Measurements from ENCODE around the gene MRPL17.

Gene MRPL17

GRCh38 chr11:6648501-6648900 lies 34.6 kb downstream of the MRPL17 start:
- peaks cover 0 to 3% (median 0%) of the 10 kb centered on the region in 5 donors for H3K27me3 ChIP-seq (ENCODE audit: control insufficient read depth in 5 of 5, insufficient read depth in 4 of 5, low read length in 5 of 5)
- H3K9me3 ChIP-seq (ENCODE audit: control insufficient read depth in 5 of 5, low read length in 5 of 5) = no peaks in the 10 kb centered on the region
- H3K9ac ChIP-seq (ENCODE audit: low read length in 5 of 5) = no peak overlapping the region
- peak overlapping the region; percentile 80 for H3K27ac ChIP-seq (ENCODE audit: low read depth, low read length)
- peaks cover 9 to 64% (median 30%) of the 10 kb centered on the region in 5 donors for H3K4me1 ChIP-seq (ENCODE audit: control insufficient read depth in 5 of 5, insufficient read depth in 5 of 5, low read length in 5 of 5)
- peaks cover 0 to 5% (median 0%) of the 10 kb centered on the region in 5 donors for H3K36me3 ChIP-seq (ENCODE audit: control insufficient read depth in 5 of 5, insufficient read depth in 5 of 5, low read length in 5 of 5)
- H3K4me3 ChIP-seq (ENCODE audit: low read depth in 1 of 5, low read length in 5 of 5) = no peak overlapping the region

DNA sequence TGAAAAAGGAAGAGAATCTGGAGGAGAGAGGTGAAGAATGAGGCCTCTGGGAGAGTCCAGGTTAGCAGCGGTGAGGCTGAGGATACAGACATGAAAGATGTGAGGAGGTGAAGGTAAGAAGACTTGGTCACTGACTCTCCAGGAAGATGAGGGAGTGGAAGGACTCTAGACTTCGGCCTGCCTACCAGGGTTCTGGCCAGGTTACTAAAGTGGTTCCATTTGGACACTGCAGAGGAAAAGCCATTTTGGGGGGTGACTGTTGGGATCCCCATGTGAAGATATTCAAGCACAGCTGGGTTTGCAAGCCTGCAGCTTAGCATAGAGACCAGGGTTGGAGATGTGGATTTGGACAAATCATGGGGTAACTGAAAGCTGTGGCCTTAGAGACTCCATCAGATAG lies 35.3 kb downstream of the MRPL17 start:
- peaks cover 0 to 3% (median 0%) of the 10 kb centered on the region in 5 donors for H3K27me3 ChIP-seq (ENCODE audit: control insufficient read depth in 5 of 5, insufficient read depth in 4 of 5, low read length in 5 of 5)
- no peak overlapping the region for H3K4me3 ChIP-seq (ENCODE audit: low read depth in 1 of 5, low read length in 5 of 5)
- peaks cover 0 to 5% (median 0%) of the 10 kb centered on the region in 5 donors for H3K36me3 ChIP-seq (ENCODE audit: control insufficient read depth in 5 of 5, insufficient read depth in 5 of 5, low read length in 5 of 5)
- no peaks in the 10 kb centered on the region for H3K9me3 ChIP-seq (ENCODE audit: control insufficient read depth in 5 of 5, low read length in 5 of 5)
- no peak overlapping the region for H3K9ac ChIP-seq (ENCODE audit: low read length in 5 of 5)
- H3K4me1 ChIP-seq (ENCODE audit: control insufficient read depth in 5 of 5, insufficient read depth in 5 of 5, low read length in 5 of 5) = peaks cover 9 to 58% (median 30%) of the 10 kb centered on the region in 5 donors
- H3K27ac ChIP-seq (ENCODE audit: low read depth, low read length) = peak overlapping the region; percentile 80

DNA sequence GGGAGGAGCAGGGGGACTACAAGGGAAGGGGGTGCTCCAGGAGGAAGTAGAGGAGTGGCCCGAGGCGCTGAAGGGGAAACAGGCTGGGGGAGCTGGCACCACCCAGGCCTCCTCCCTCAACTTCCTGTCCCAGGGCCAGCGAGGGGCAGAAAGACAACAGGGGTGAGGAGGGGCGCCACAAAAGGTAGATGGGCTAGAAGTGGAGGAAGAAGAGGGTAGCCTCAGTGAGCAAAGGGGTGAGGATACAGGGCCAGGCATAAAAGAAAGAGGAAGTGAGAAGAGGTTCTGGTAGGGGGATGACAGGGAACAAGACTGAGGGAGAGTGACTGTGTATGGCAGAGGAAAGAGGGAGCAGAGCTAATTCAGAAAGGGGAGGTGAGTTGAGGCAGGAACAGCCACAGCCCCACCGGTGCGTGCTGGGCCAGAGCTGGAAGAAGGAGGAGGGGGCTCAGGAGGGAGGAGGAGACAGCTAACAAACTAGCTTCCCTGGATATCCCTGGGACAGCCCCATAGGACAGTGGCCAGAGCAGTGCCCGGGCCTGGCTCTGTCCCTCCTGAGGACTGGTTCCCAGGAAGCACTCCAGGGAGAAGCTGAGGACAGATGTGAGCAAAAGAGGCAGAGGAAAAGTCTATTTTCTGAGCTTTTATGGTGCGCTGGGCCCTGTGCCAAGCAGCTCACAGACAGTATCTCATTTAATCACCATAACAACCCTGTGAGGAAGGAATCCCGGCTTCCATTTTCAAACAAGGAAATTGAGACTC lies 36.0 kb downstream of the MRPL17 start:
- Histone ChIP-seq H3K4me3 (ENCODE audit: low read depth in 1 of 5, low read length in 5 of 5) (peak overlapping the region in 1 of 5 donors; percentile 35), H3K36me3 (ENCODE audit: control insufficient read depth in 5 of 5, insufficient read depth in 5 of 5, low read length in 5 of 5) (peaks cover 0 to 5% (median 0%) of the 10 kb centered on the region in 5 donors), H3K27ac (ENCODE audit: low read depth, low read length) (peak overlapping the region; percentile 80), H3K4me1 (ENCODE audit: control insufficient read depth in 5 of 5, insufficient read depth in 5 of 5, low read length in 5 of 5) (peaks cover 9 to 50% (median 30%) of the 10 kb centered on the region in 5 donors), H3K27me3 (ENCODE audit: control insufficient read depth in 5 of 5, insufficient read depth in 4 of 5, low read length in 5 of 5) (peaks cover 0 to 3% (median 0%) of the 10 kb centered on the region in 5 donors), H3K9me3 (ENCODE audit: control insufficient read depth in 5 of 5, low read length in 5 of 5) (no peaks in the 10 kb centered on the region), H3K9ac (ENCODE audit: low read length in 5 of 5) (peak overlapping the region in 3 of 5 donors; percentile 9 to 39 (median 34))

DNA sequence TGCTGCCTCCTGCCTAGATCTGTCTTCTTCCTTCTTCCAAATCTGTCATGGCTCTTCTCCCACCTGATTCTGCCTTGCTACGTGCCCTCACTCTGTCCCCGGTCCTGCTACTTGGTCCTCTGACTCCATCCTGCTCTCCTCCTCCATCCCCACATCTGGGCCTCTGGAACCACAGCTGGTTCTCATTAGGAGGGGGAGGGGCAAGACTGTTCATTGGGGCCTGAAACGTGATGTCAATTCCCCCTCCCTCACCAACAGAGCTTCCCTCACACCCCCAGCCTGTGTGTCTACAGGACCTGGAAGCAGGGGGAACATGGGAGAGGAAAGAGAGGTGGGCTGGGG lies 36.6 kb downstream of the MRPL17 start:
- H3K9ac ChIP-seq (ENCODE audit: low read length in 5 of 5) = peak overlapping the region in 1 of 5 donors; percentile 34
- H3K4me3 ChIP-seq (ENCODE audit: low read depth in 1 of 5, low read length in 5 of 5) = peak overlapping the region in 4 of 5 donors; percentile 16 to 35 (median 26)
- peaks cover 0 to 5% (median 0%) of the 10 kb centered on the region in 5 donors for H3K36me3 ChIP-seq (ENCODE audit: control insufficient read depth in 5 of 5, insufficient read depth in 5 of 5, low read length in 5 of 5)
- peak overlapping the region; percentile 80 for H3K27ac ChIP-seq (ENCODE audit: low read depth, low read length)
- no peaks in the 10 kb centered on the region for H3K9me3 ChIP-seq (ENCODE audit: control insufficient read depth in 5 of 5, low read length in 5 of 5)
- peaks cover 0 to 3% (median 0%) of the 10 kb centered on the region in 5 donors for H3K27me3 ChIP-seq (ENCODE audit: control insufficient read depth in 5 of 5, insufficient read depth in 4 of 5, low read length in 5 of 5)
- peaks cover 9 to 52% (median 31%) of the 10 kb centered on the region in 5 donors for H3K4me1 ChIP-seq (ENCODE audit: control insufficient read depth in 5 of 5, insufficient read depth in 5 of 5, low read length in 5 of 5)

DNA sequence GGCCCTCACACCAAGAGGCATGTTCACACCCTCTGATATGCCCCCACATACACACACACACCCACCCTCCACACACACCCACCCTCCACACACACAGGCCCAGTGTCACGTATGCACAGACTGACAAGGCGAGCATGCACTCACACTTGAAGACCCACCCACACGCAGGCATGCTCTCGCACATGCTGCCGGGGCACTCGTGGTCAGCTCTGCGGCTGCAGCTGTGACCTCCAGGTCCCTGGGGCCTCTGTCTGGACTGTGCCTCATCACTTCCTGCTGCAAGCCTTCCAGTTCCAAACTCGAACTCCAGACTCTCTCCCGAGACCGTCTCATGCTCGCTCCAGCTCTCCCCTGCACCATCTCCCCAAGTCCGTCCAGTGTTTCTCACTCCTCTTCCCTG lies 37.1 kb downstream of the MRPL17 start:
- H3K36me3 ChIP-seq (ENCODE audit: control insufficient read depth in 5 of 5, insufficient read depth in 5 of 5, low read length in 5 of 5) = peaks cover 0 to 9% (median 1%) of the 10 kb centered on the region in 5 donors
- H3K4me1 ChIP-seq (ENCODE audit: control insufficient read depth in 5 of 5, insufficient read depth in 5 of 5, low read length in 5 of 5) = peaks cover 9 to 51% (median 34%) of the 10 kb centered on the region in 5 donors
- H3K27me3 ChIP-seq (ENCODE audit: control insufficient read depth in 5 of 5, insufficient read depth in 4 of 5, low read length in 5 of 5) = peaks cover 0 to 3% (median 0%) of the 10 kb centered on the region in 5 donors
- H3K4me3 ChIP-seq (ENCODE audit: low read depth in 1 of 5, low read length in 5 of 5) = peak overlapping the region in 4 of 5 donors; percentile 16 to 35 (median 26)
- no peak overlapping the region for H3K9ac ChIP-seq (ENCODE audit: low read length in 5 of 5)
- no peaks in the 10 kb centered on the region for H3K9me3 ChIP-seq (ENCODE audit: control insufficient read depth in 5 of 5, low read length in 5 of 5)
- H3K27ac ChIP-seq (ENCODE audit: low read depth, low read length) = peak overlapping the region; percentile 80

DNA sequence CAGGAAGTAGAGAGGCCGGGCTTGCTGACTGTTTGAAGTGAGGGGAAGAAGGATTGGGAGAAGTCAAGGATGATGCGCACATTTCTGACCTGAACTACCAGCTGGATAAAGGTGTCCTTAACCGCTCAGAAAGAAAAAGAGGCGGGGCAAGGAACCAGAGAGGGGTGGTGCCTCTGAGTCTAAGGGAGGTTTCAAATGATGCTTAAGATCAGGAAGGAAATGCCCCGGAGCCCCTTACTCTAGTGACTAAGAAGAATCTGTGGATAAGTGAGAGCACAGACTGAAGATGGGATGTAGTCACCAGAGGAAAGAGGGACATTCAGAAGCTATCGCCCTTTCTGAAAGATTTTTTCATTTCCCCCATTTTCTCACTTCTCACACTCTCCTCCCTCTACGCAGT lies 40.2 kb downstream of the MRPL17 start:
- Histone ChIP-seq H3K27ac (ENCODE audit: low read depth, low read length) (no peak overlapping the region), H3K4me1 (ENCODE audit: control insufficient read depth in 5 of 5, insufficient read depth in 5 of 5, low read length in 5 of 5) (peaks cover 15 to 50% (median 42%) of the 10 kb centered on the region in 5 donors), H3K36me3 (ENCODE audit: control insufficient read depth in 5 of 5, insufficient read depth in 5 of 5, low read length in 5 of 5) (peaks cover 0 to 26% (median 17%) of the 10 kb centered on the region in 5 donors), H3K9ac (ENCODE audit: low read length in 5 of 5) (no peak overlapping the region), H3K9me3 (ENCODE audit: control insufficient read depth in 5 of 5, low read length in 5 of 5) (no peaks in the 10 kb centered on the region), H3K4me3 (ENCODE audit: low read depth in 1 of 5, low read length in 5 of 5) (no peak overlapping the region), H3K27me3 (ENCODE audit: control insufficient read depth in 5 of 5, insufficient read depth in 4 of 5, low read length in 5 of 5) (peaks cover 0 to 3% (median 0%) of the 10 kb centered on the region in 5 donors)

- peaks cover 0 to 26% (median 17%) of the 10 kb centered on the region in 5 donors for H3K36me3 ChIP-seq (ENCODE audit: control insufficient read depth in 5 of 5, insufficient read depth in 5 of 5, low read length in 5 of 5)
- H3K27ac ChIP-seq (ENCODE audit: low read depth, low read length) = no peak overlapping the region
- H3K4me3 ChIP-seq (ENCODE audit: low read depth in 1 of 5, low read length in 5 of 5) = no peak overlapping the region
- no peaks in the 10 kb centered on the region for H3K9me3 ChIP-seq (ENCODE audit: control insufficient read depth in 5 of 5, low read length in 5 of 5)
- no peak overlapping the region for H3K9ac ChIP-seq (ENCODE audit: low read length in 5 of 5)
- peaks cover 12 to 50% (median 33%) of the 10 kb centered on the region in 5 donors for H3K4me1 ChIP-seq (ENCODE audit: control insufficient read depth in 5 of 5, insufficient read depth in 5 of 5, low read length in 5 of 5)
- no peaks in the 10 kb centered on the region for H3K27me3 ChIP-seq (ENCODE audit: control insufficient read depth in 5 of 5, insufficient read depth in 4 of 5, low read length in 5 of 5)
These were observed 42.0 kb downstream of the MRPL17 start for GRCh38 chr11:6640985-6641701.

DNA sequence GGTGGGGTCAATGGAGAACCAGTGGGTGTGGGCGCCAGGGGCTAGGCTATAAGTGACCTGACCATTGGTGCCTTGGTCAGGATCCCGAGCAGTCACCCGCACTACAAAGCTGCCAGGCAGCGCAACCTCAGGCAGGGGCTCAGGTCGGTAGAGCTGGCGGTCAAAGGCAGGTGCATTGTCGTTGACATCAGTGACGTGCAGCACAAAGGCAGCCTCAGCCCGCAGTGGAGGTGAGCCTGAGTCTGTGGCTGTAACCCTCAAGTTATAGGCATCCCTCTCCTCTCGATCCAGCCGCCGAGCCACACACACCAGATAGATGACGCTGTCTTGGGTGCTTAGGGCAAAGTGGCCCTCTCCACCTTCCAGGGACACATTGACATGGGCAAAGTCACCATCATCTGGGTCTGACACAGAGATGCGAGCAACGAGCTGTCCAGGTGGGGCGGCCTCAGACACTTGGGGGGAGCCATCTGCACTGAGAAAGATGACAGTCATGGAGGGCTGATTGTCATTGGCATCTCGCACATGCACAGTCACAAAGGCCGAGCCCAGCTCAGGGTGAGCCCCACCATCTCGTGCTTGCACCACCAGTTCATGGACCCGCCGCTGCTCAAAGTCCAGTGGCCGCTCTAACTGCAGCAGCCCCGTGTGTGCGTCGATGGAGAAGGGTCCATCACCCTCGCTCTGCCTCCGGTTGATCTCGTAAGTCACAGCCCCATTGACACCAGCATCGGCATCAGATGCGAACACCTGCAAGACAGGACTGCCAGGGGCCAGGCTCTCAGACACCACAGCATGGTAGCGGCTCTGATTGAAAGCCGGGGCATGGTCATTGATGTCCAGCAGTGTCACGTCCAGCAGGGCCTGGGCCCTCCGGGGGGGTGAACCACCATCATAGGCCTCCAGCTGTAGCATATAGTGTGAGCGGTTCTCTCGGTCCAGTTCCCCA lies 42.8 kb downstream of the MRPL17 start:
- Histone ChIP-seq H3K36me3 (ENCODE audit: control insufficient read depth in 5 of 5, insufficient read depth in 5 of 5, low read length in 5 of 5) (peaks cover 0 to 26% (median 17%) of the 10 kb centered on the region in 5 donors), H3K9ac (ENCODE audit: low read length in 5 of 5) (no peak overlapping the region), H3K9me3 (ENCODE audit: control insufficient read depth in 5 of 5, low read length in 5 of 5) (no peaks in the 10 kb centered on the region), H3K27ac (ENCODE audit: low read depth, low read length) (no peak overlapping the region), H3K27me3 (ENCODE audit: control insufficient read depth in 5 of 5, insufficient read depth in 4 of 5, low read length in 5 of 5) (no peaks in the 10 kb centered on the region), H3K4me3 (ENCODE audit: low read depth in 1 of 5, low read length in 5 of 5) (no peak overlapping the region), H3K4me1 (ENCODE audit: control insufficient read depth in 5 of 5, insufficient read depth in 5 of 5, low read length in 5 of 5) (peaks cover 7 to 50% (median 33%) of the 10 kb centered on the region in 5 donors)

- Histone ChIP-seq H3K9ac (ENCODE audit: low read length in 5 of 5) (no peak overlapping the region), H3K4me3 (ENCODE audit: low read depth in 1 of 5, low read length in 5 of 5) (no peak overlapping the region), H3K27ac (ENCODE audit: low read depth, low read length) (peak overlapping the region; percentile 65), H3K27me3 (ENCODE audit: control insufficient read depth in 5 of 5, insufficient read depth in 4 of 5, low read length in 5 of 5) (no peaks in the 10 kb centered on the region), H3K9me3 (ENCODE audit: control insufficient read depth in 5 of 5, low read length in 5 of 5) (no peaks in the 10 kb centered on the region), H3K4me1 (ENCODE audit: control insufficient read depth in 5 of 5, insufficient read depth in 5 of 5, low read length in 5 of 5) (peaks cover 7 to 66% (median 36%) of the 10 kb centered on the region in 5 donors), H3K36me3 (ENCODE audit: control insufficient read depth in 5 of 5, insufficient read depth in 5 of 5, low read length in 5 of 5) (peaks cover 0 to 27% (median 17%) of the 10 kb centered on the region in 5 donors)
These were observed 44.7 kb downstream of the MRPL17 start for GRCh38 chr11:6638429-6638828.

Data from subcutaneous abdominal adipose tissue (tissue), 5 donors.